SK-N-MC (cell line): ENCODE data around the gene MSMB.

ENCODE experiments used
- EZH2 ChIP-seq: fragments of 200-600 bp; sonication (generic); IDR thresholded peaks from one replicate; pipeline ENCODE4 v1.6.1; 2017; ENCODE audit warnings: antibody characterized with exemption
- FOXP2 ChIP-seq: optimal IDR thresholded peaks from 2 replicates; pipeline ENCODE3; 2011; ENCODE audit warnings: mild to moderate bottlenecking, moderate library complexity; ENCODE audit not compliant: insufficient read depth; ENCODE audit errors: extremely low read length, control extremely low read depth
- POLR2AphosphoS5 ChIP-seq: IDR thresholded peaks from 2 replicates; pipeline ENCODE4 v1.6.1; 2012; ENCODE audit warnings: mild to moderate bottlenecking, low read depth, low read length, borderline replicate concordance

DNA sequence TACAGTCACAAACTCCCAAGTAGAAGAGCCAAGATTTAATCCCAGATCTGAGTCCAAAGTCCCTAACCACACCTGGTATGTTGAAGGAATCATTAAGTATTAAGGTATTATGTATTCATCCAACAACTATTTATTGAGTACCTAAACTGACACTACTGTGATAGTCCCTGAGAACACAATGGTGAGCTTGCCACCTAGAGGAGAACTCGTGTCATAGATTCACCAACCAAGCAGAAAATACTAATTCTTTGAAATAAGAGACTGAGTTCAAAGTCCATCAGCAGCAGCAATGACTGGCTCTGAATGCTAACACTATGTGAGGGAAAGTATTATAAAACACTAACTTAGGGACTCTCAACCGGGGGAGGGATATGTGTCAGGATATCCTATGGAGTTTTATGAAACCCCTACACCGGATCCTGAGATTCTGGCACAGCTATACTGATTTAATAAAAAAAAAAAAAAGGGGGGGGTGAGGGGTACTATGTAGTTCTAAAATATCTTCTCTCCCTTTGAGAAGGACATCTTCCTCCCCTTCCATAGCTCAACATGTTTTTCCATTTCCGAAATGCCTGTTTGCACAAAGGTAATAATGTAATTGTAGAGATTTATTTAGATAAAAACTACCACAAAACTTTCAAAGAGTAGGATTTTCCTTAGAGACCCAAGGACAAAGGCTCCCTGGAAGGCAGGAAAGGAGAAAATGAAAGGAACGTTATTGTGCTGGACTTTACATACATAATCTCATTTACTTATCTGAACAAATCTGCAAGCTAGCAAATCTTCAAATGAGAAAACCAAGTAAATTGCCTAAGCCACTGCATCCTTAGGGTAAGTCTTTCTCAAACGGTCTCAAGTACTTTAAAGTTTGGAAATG is 17.2 kb downstream of the MSMB start:
- TF ChIP-seq EZH2 (no peak), POLR2AphosphoS5 (no peak), FOXP2 (no peak)
